ENCODE data around the gene ESR1.

- TF ChIP-seq, protein P1, sequence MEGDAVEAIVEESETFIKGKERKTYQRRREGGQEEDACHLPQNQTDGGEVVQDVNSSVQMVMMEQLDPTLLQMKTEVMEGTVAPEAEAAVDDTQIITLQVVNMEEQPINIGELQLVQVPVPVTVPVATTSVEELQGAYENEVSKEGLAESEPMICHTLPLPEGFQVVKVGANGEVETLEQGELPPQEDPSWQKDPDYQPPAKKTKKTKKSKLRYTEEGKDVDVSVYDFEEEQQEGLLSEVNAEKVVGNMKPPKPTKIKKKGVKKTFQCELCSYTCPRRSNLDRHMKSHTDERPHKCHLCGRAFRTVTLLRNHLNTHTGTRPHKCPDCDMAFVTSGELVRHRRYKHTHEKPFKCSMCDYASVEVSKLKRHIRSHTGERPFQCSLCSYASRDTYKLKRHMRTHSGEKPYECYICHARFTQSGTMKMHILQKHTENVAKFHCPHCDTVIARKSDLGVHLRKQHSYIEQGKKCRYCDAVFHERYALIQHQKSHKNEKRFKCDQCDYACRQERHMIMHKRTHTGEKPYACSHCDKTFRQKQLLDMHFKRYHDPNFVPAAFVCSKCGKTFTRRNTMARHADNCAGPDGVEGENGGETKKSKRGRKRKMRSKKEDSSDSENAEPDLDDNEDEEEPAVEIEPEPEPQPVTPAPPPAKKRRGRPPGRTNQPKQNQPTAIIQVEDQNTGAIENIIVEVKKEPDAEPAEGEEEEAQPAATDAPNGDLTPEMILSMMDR (IDR thresholded peaks at IDR 0.05) = no peak
- TF ChIP-seq POLR2A (IDR thresholded peaks at IDR 0.05) = no peak
Measured at GRCh38 chr6:151882206-151882605, 74.7 kb downstream of the ESR1 start.
